ENCODE results near the gene MYO1B.
"Not testable (repeated sequence)": the region's sequence is repeated elsewhere in the genome, so short reads cannot be mapped to it uniquely, and the experiment has no call there.

Gene MYO1B

GRCh38 chr2:191452065-191452464 lies 206.9 kb downstream of the MYO1B start:
- DNase-seq (ENCODE audit: low read depth in 2 of 2) = no peak

GRCh38 chr2:191453761-191454160 lies 208.6 kb downstream of the MYO1B start:
- no peak for DNase-seq (ENCODE audit: low read depth in 2 of 2)

- not testable (repeated sequence) for DNase-seq (ENCODE audit: low read depth in 2 of 2)
Observed at GRCh38 chr2:191456506-191456905, 211.3 kb downstream of the MYO1B start.

DNA sequence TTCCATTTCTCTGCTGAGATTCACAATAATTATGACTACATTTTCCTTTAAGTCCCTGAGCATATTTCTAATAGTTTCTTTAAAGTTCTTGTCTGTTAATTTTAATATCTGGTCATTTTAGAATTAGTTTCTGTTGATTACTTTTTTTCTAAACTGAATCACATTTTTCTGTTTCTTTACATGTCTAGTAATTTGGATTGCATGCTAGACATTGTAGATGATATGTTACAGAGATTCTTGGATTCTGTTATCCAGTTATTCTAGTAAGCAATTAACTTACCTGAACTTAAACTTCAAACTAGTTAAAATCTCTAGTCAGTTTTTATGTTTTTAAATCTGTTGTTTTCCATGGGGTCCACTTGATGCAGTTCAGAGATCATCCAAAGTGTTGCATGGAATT lies 214.0 kb downstream of the MYO1B start:
- DNase-seq (ENCODE audit: low read depth in 2 of 2) = no peak

DNA sequence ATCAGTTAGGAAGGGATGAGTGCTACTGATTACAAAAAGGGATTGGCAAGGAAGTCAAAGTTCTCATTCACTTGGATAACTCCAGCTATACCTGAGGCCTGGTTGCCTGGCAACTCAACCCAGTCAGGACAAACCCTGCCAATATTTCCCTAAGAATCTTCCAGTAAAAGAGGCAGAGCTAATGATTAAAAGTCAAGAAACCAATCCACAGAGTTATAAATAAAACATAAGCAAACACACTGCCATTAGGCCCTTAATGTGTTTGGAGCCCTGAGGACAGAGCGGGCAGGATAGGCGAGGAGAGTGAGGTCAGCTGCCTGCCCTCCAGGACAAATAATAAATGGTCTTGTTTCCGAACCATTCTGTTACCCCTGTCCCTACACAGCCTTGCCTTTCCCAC lies 217.2 kb downstream of the MYO1B start:
- no peak for DNase-seq (ENCODE audit: low read depth in 2 of 2)

- no peak for DNase-seq (ENCODE audit: low read depth in 2 of 2)
Observed at GRCh38 chr2:191463790-191464189, 218.6 kb downstream of the MYO1B start.

DNA sequence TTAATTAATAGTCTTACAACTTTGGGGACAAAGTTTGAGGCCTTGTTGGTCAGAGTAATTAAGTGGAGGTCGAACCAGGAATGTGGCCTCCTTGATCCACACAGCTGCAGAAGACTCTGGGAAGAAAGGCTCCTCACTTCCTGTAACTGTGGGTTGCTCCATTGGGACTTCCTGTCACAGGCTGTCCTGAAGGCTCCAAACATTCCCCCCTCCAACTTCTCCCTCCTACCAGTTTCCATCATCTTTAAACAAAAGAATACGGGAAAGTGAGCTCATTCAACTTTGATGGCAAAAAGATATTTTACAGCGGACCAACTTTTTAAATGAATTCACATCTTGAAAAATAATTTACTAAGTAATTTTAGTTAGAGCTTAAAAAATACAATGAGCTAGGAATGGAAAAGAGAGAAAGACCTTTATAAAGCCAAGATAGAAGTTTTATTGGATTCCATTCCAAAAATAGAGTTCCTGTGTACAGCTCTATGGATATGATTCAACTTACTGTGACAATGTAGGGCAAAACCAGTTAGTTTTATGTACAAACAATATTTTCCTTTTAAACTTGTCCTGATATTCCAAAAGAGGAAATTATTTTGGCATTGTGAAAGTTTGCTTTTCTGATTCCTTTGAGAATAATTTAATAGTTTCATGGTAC lies 220.7 kb downstream of the MYO1B start:
- DNase-seq (ENCODE audit: low read depth in 2 of 2) = no peak

DNA sequence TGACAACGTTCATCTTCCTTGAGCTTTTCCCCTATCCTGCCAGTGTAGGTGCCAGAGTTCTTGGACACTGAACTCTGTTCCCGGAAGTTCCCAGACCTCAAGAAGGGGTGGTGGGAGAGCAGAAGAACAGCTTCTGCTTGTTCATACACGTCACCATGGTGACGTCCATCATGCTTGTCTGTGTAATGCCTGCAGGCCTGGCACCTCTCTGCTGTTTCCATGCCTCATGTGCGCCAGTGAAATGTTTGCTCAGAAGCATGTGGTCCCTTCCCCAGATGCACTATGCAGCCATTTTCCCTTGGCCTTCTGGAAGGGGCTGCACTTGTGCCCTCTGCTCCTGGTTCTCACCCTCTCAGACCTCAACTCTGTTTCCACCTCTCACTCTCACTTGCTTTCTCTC lies 221.9 kb downstream of the MYO1B start:
- DNase-seq (ENCODE audit: low read depth in 2 of 2) = no peak

- DNase-seq (ENCODE audit: low read depth in 2 of 2) = no peak
Observed at GRCh38 chr2:191470306-191470705, 225.1 kb downstream of the MYO1B start.

DNA sequence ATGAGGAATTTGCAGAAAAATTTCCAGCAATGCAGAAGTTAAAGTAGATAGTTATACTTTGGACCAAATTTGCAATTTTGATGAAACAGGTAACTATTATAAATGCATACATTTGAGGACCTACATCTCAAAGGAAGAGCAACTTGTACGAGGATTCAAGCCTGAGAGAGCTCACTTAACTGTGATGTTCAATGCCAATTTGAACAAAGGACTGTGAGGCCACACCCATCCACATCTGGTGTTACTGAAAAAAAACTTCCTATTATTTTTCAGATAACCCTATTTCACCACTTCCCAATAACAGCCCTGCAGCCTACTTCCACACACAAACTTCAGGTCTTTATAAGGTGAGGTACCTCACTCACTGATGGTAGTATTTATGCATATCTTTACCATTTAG lies 229.3 kb downstream of the MYO1B start:
- no peak for DNase-seq (ENCODE audit: low read depth in 2 of 2)
